Uterus (tissue), 2 donors: ENCODE results near the gene SERPINB8.

Experiments
- POLR2A ChIP-seq, 2 donors: fragments of 450-650 bp; IDR thresholded peaks; one replicate each; pipeline ENCODE4 v1.6.1; 2016; ENCODE audit warnings: antibody characterized with exemption in 2 of 2, mild to moderate bottlenecking in 1 of 2, moderate library complexity in 1 of 2
- TF ChIP-seq, protein P1 (sequence below), 4 experiments: fragments of 200-600 bp in 2 of 4; fragments of 450-650 bp in 2 of 4; sonication (generic) in 2 of 4; IDR thresholded peaks; one replicate each; pipeline ENCODE4 v1.5.1; 2016 to 2019; ENCODE audit warnings: antibody characterized with exemption in 4 of 4, mild to moderate bottlenecking in 2 of 4, moderate library complexity in 1 of 4

DNA sequence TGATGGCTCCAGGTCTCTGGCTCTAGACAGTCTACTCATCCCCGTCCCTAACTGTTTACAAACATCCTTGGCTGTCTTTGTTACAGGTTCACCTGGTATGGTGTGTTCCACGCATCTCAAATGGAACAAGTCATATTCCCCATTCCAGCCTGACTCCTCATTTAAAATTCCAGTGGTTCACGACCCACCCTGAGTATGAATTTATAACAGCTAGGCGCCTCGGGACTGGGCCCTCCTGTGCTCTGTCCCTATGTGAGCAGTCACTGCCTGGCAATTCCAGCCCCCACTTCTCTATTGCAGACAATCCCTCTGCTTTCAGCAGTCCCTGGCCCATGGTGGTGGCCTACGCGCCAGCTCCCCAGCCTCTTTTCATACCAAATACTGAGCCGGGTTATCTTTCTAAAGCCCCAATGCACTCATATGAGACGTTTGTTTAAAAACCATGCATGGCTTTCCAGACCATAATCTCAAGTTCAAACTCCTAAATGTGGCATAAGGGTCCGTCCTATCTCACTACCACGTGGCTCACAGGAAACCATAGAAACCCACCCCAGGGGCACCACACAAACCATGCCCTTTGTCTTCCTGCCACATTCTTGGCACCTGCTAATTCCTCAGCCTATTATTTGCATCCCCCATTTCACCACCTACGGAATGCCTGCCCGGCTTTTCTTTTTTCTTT lies 1.6 kb downstream of the SERPINB8 start:
- TF ChIP-seq POLR2A (IDR thresholded peaks at IDR 0.05): no peak
- TF ChIP-seq, protein P1, sequence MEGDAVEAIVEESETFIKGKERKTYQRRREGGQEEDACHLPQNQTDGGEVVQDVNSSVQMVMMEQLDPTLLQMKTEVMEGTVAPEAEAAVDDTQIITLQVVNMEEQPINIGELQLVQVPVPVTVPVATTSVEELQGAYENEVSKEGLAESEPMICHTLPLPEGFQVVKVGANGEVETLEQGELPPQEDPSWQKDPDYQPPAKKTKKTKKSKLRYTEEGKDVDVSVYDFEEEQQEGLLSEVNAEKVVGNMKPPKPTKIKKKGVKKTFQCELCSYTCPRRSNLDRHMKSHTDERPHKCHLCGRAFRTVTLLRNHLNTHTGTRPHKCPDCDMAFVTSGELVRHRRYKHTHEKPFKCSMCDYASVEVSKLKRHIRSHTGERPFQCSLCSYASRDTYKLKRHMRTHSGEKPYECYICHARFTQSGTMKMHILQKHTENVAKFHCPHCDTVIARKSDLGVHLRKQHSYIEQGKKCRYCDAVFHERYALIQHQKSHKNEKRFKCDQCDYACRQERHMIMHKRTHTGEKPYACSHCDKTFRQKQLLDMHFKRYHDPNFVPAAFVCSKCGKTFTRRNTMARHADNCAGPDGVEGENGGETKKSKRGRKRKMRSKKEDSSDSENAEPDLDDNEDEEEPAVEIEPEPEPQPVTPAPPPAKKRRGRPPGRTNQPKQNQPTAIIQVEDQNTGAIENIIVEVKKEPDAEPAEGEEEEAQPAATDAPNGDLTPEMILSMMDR (IDR thresholded peaks at IDR 0.05): no peak
